ENCODE results near the gene SYNGR1. TPM values are rescaled to one million over a fixed set of nuclear protein-coding genes. Genes with fewer than 3 reads are reported as not detected.

The SYNGR1 gene
- total and polyA plus RNA-seq, 12 donors = 29.8 to 85.8 (median 41.6) TPM

DNA sequence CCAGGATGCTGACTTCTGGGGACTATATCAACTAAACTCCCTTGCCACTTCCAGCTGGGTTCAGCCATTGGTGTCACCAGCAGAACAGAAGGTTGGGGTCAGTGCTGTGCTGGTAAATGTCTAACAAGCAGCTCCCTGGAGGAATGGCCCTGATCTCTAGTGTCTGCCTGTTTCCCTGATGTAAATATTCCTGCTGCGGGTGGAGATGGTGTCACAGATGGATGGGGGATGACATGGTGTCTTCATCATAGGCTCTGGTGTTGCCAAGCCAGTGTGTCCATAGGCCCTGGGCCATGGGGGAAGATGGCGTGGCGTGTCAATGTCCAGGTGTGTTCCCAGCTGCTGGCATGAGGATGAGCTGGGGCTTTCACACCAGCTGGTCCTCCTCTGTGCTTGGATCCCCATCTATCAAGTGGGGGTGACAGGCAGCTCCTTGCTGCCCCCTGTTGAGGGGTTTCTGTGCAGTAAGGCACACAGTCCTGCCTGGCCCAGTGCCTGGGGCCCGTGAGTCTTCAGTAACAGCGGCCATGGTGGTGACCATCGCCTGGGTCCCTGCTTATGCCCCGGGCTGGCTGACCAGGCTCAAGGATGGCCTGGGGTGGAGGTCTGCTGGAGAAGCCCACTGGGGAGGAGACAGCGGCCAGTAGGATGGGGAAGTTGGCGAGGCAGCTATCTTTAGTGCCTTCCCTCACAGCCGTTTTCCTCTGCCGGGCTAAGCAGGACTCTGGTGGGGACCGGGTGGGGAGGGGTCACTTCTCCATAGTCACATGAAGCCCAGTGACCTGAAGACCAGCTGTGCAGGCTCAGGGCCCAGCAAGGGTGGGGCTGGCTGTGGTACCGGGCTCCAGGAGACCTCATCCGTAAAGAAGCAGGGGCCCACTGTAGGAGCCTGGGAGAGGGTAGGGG lies 43.1 kb upstream of the SYNGR1 start:
- H3K27ac ChIP-seq = peak overlapping the region in 3 of 10 donors; percentile 9 to 36 (median 20)
- intact Hi-C loops (cut with DNase I) = loop anchor here in 4 of 10 donors (5.0 to 10.0 kb wide), 3 partner anchors 59 to 64 kb away; partner anchors contain the start of gene PDGFB (in 3 of the 4)
- TF ChIP-seq, protein P1, sequence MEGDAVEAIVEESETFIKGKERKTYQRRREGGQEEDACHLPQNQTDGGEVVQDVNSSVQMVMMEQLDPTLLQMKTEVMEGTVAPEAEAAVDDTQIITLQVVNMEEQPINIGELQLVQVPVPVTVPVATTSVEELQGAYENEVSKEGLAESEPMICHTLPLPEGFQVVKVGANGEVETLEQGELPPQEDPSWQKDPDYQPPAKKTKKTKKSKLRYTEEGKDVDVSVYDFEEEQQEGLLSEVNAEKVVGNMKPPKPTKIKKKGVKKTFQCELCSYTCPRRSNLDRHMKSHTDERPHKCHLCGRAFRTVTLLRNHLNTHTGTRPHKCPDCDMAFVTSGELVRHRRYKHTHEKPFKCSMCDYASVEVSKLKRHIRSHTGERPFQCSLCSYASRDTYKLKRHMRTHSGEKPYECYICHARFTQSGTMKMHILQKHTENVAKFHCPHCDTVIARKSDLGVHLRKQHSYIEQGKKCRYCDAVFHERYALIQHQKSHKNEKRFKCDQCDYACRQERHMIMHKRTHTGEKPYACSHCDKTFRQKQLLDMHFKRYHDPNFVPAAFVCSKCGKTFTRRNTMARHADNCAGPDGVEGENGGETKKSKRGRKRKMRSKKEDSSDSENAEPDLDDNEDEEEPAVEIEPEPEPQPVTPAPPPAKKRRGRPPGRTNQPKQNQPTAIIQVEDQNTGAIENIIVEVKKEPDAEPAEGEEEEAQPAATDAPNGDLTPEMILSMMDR (IDR thresholded peaks at IDR 0.05) = peak in 7 of 9 donors; percentile 40 to 62 (median 53)
- DNase-seq = peak in 1 of 2 donors; percentile 47
- H3K27me3 ChIP-seq = no peaks in the 10 kb centered on the region
- H3K4me1 ChIP-seq = peaks cover 6 to 47% (median 31%) of the 10 kb centered on the region in 9 donors
- no peaks in the 10 kb centered on the region for H3K9me3 ChIP-seq
- H3K4me3 ChIP-seq = no peak overlapping the region
- H3K36me3 ChIP-seq = peaks cover 0 to 6% (median 3%) of the 10 kb centered on the region in 9 donors
- peak in 6 of 8 donors; percentile 20 to 52 (median 33) for ATAC-seq
- 61 to 65% methylated on average over 14 of the region's 14 CpGs for WGBS, 2 donors

DNA sequence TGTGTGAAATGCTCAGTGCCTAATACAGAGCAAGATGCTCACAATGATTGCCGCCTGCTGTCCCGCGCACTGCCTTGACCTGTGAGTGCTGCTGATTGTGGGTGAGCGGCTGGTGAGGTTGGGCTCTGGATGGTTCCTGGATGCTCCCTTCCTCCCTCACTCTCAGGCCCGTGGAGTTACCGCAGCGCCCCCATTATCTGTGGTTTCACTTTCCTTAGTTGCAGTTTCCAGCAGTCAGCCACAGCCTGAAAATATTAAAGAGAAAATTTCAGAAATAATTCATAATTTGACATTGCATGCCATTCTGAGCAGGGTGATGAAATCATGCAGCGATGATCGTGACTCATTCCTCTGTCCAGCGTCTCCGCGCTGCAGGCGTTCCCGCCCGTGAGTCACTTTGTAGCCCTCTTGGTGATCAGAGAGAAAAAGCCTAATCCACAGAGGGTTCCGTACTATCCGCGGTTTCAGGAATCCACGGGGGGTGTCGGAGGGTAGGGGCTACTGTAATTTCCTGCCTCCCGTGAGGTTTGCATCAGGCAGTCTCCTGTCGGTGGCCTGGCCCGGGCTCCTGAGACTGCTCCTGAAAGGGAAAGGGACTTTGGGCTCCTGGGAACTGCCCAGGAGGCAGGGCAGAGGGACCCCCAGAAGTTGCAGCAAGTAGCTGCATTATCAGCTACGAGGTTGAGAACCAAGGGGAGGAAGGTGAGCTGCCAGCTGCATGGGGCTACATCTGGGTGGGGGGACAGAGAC lies 41.0 kb upstream of the SYNGR1 start:
- WGBS, 2 donors = 36 to 38% methylated on average over 24 of the region's 24 CpGs
- no peaks in the 10 kb centered on the region for H3K27me3 ChIP-seq
- DNase-seq = peak in 1 of 2 donors; percentile 50
- no peaks in the 10 kb centered on the region for H3K9me3 ChIP-seq
- TF ChIP-seq, protein P1 (IDR thresholded peaks at IDR 0.05) = peak in 4 of 9 donors; percentile 7 to 25 (median 15)
- H3K4me1 ChIP-seq = peaks cover 6 to 58% (median 38%) of the 10 kb centered on the region in 9 donors
- peaks cover 6 to 27% (median 21%) of the 10 kb centered on the region in 9 donors for H3K36me3 ChIP-seq
- ATAC-seq = peak in 6 of 8 donors; percentile 11 to 59 (median 24)
- intact Hi-C loops (cut with DNase I) = loop anchor here in 4 of 10 donors (2.0 to 10.0 kb wide), 4 partner anchors 61 to 138 kb away; partner anchors contain the start of gene PDGFB (in 3 of the 4)
- peak overlapping the region in 9 of 10 donors; percentile 1 to 72 (median 49) for H3K27ac ChIP-seq
- H3K4me3 ChIP-seq = peak overlapping the region in 7 of 10 donors; percentile 3 to 35 (median 21)

DNA sequence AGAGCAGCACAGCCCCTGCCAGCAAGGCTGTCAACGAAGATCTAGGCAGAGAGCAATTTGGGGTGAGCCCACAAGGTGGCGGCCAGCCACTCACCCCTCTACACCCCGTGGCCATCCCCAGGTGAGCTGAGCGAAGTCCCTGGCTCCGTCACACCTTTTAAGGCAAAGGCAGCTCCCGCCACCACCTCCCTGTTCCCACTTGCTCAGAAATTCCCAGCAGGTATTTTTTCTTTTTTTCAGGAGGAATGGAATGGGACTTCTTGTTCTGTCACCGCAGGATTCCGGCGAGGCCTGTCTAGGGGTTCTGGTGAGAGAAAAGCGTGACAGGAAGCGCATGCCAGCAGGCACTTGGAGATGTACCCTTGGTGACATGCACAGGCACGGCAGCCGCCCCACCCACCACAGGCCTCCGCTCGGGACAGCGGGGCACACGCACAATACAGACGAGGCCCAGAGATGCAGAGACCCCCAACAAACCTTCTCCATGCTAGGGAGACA lies 40.4 kb upstream of the SYNGR1 start:
- H3K27me3 ChIP-seq = no peaks in the 10 kb centered on the region
- DNase-seq = no peak

More for the DNA sequence above, 40.4 kb upstream of the SYNGR1 start:
- 80 to 83% methylated on average over 18 of the region's 18 CpGs for WGBS, 2 donors
- peak overlapping the region in 9 of 10 donors; percentile 1 to 72 (median 49) for H3K27ac ChIP-seq
- peak overlapping the region in 2 of 10 donors; percentile 3 to 29 for H3K4me3 ChIP-seq
- H3K9me3 ChIP-seq = no peaks in the 10 kb centered on the region
- ATAC-seq = peak in 2 of 8 donors; percentile 1 to 5
- peaks cover 11 to 33% (median 27%) of the 10 kb centered on the region in 9 donors for H3K36me3 ChIP-seq
- intact Hi-C loops (cut with DNase I) = loop anchor here in 4 of 10 donors (2.0 to 10.0 kb wide), 4 partner anchors 62 to 139 kb away; partner anchors contain the start of gene PDGFB (in 3 of the 4)
- TF ChIP-seq, protein P1 (IDR thresholded peaks at IDR 0.05) = no peak
- H3K4me1 ChIP-seq = peaks cover 7 to 64% (median 44%) of the 10 kb centered on the region in 9 donors

Measured in heart right ventricle (tissue), 16 donors.